SKM-1 treated with dmso at 0.1 percent for 144 hours (cell line): ENCODE data around the gene ARPC5L.
"Not testable (repeated sequence)": the region's sequence is repeated elsewhere in the genome, so short reads cannot be mapped to it uniquely, and the experiment has no call there.

ENCODE experiments used
- DNase-seq: peaks from one replicate; lab custom pipeline; 2025; ENCODE audit not compliant: unreplicated experiment; lab: John Stamatoyannopoulos, UW

Gene ARPC5L

GRCh38 chr9:124840300-124840833 lies 21.6 kb upstream of the ARPC5L start:
- no peak for DNase-seq

DNA sequence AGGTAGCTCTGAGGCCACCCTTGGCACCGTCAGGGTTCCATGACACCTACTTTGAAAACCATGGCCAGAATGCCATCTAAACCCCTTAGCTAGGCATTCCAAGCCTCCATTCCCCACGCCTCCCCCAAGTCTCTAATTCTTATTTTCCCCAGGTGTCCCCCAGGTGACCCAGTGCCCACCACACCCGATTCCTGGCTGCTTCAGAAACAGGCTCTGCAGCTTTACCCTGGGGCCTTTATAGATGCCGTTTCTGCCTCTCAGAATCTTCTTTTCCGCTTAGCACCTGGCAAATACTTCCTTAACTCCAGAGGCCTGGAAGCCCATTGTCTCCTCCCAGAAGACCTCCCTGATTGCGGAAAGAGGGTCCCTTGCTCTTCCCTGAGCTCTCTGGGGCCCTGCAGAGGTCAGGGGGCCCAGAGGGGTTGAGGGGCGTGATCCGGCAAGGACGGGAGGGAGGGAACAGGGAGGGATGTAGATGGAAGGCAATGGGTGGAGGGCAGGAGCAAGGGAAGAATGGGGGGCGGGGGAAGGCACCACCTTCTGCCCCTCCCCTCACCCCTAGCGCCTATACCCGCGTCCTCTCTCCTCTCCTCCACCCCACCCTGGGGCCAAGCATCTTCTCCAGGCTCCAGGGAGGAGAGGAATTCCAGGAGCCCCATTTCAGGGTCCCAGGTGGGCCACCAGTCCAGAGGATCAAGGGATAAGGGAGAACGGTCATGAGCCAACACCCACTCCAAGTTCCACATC lies 20.7 kb upstream of the ARPC5L start:
- DNase-seq = no peak

GRCh38 chr9:124843456-124844034 lies 18.4 kb upstream of the ARPC5L start:
- no peak for DNase-seq

DNA sequence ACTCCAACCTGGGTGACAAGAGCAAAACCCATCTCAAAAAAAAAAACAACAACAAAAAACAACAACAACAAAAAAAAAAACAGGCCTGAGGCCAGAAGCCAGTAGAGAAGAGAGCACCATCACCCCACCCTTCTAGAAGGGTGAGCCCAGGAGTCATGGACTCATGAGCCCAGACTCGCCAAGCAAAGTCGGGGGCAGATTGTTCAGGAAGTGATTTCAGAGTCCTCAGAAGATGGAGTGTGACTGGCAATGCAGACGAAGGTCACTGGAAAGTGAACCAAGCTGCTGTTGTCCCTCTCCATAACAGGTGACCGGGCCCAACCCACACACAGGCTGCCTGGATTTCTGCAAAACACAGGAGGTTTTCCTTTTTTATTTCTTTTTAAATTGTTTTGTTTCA lies 17.6 kb upstream of the ARPC5L start:
- DNase-seq = no peak

GRCh38 chr9:124846467-124846866 lies 15.5 kb upstream of the ARPC5L start:
- DNase-seq = not testable (repeated sequence)

DNA sequence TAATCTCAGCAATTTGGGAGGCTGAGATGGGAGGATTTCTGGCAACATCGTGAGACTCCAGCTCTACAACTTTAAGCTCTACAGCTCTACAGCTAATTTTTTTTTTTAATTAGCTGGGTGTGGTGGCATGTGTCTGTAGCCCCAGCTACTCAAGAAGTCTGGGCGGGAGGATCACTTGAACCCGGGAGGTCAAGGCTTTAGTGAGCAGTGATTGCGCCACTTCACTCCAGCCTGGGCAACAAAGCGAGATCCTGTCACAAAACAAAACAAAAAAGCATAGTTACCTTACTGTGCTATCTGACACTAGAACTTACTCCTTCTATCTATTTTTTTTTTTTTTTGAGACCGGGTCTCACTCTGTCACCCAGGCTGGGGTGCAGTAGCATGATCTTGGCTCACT lies 15.0 kb upstream of the ARPC5L start:
- DNase-seq = no peak

GRCh38 chr9:124849801-124850200 lies 12.1 kb upstream of the ARPC5L start:
- no peak for DNase-seq

GRCh38 chr9:124852121-124852828 lies 9.7 kb upstream of the ARPC5L start:
- no peak for DNase-seq

DNA sequence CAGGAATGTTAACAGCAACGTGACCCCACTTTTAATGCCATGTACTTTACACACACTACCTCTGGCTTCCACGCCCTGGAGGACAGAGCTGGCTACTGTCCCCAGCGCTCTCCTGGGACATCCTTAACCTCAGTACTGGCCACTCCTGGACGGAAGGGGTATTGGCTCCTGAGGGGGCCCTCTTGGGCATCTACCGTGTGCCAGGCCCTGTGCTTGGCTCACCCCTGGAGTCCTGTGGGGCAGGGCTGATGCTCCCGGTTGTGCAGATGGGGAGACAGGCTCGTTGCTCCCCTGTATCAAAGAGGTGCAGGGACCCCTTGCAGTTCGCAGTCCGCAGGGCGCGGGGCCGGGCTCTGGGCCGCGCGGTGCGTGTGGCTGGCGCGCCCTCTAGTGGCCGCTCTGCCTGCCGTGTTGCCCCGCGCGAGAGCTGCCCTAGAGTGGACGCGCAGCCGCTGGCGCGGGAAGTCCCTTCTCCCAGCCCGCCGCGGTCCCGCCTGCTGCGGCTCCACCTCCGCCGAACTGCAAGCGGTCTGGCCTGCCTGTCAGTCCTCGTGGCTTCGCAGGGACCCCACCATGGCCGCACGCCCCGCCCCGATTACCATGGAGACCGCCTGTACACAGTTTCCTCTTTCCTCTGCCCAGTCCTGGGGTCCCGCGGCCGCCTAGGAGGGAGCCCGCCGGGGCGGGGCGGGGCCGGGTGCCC lies 8.9 kb upstream of the ARPC5L start, which contains the start of gene WDR38:
TSS of gene WDR38 (plus strand) at position 632 of the 703 bp plus-strand sequence. CDS start 72 bp downstream, outside the sequence.
- DNase-seq = peak; percentile 75

GRCh38 chr9:124853605-124854143 lies 8.3 kb upstream of the ARPC5L start:
- DNase-seq = no peak

DNA sequence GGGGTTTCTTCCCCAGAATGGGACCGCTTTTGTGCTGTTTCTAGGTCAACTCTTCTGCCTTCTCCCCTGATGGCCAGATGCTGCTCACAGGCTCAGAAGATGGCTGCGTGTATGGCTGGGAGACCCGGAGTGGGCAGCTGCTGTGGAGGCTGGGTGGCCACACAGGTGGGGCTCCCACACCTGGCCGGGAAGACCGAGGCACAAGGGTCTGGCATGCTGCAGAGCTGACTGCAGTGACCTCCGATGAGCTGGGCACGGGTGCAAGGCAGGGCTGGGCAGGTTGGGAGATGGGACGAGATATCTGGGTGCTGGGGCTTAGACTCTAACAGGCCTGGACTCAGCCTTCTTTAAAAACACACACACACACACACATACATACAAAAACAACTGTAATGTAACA lies 7.8 kb upstream of the ARPC5L start:
- DNase-seq = no peak

DNA sequence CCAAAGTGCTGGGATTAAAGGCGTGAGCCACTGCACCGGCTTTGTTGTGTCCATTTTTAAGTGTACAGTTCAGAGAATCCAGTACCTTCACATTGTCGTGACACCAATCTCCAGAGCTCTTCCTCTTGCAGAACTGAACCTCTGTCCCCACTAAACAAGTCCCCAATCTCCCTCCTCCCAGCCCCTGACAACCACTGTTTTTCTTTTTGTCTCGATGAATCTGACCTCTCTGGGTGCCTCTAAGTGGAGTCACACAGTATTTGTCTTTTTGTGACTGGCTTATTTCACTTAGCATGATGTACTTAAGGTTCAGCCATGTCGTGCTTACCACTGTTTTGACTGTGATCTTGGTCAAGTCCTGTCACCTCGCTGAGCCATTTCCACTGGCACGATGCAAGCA lies 7.1 kb upstream of the ARPC5L start:
- no peak for DNase-seq

DNA sequence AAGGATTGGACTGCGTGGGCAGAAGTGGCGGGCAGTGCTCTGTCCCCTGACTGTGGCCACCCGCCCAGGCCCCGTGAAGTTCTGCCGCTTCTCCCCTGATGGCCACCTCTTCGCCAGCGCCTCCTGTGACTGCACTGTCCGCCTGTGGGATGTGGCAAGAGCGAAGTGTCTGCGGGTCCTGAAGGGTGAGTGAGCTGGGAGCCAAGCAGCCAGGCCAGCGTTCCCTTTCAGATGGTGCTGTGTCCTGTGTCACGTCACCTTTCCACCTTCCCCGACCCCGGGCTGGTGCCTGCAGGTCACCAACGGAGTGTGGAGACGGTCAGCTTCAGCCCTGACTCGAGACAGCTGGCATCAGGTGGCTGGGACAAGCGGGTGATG lies 6.4 kb upstream of the ARPC5L start:
- DNase-seq = no peak

GRCh38 chr9:124855944-124856765 lies 5.8 kb upstream of the ARPC5L start:
- DNase-seq = peak; percentile 36

- DNase-seq = no peak
These were observed 4.3 kb upstream of the ARPC5L start for GRCh38 chr9:124857533-124858162.

- DNase-seq = no peak
These were observed 3.4 kb upstream of the ARPC5L start for GRCh38 chr9:124858330-124859046.

DNA sequence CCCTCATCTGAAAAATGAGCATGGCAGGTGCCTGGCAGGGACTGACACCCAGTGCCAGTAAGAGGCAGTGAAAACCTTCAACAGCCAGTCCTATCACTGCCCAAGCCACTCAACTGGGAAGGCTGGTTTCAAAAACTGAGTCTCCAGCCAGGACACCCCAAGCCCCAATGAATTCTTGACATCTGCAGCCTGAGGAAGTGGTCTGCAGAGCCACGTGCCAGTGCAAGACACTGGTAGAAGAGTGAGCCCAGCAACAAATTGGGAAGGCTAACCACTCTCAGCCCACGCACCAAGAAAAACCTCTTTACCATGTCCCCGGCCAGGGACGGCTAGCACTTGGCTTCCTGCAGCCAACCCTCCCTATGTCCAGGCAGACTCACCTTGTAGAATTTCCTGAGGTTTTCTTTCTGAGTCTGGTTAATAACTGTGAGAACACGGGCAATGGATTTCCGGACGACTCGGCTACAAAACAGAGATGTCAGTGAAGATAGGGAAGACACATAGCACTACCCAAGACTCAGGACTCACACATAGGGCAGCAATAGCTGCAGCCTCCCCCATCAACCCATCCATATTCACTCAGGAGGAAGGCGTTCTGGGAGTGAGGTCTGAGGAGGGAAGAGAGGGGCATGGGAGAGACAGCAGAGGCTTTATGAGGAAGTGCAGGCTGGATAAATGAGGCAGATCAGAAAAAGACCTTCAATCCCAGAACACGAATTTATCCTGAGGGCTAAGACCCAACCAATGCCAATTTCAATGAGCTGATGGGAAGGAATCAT lies 1.9 kb upstream of the ARPC5L start:
- no peak for DNase-seq
